RPMI8226 (cell line): ENCODE measurements around the gene ST3GAL4.
A peak's percentile ranks its signal among the peaks of the same experiment; 100 is the strongest.

Source experiments
- DNase-seq: peaks from one replicate; pipeline ENCODE4 v3.0.0-alpha.2; 2015

Gene ST3GAL4

DNA sequence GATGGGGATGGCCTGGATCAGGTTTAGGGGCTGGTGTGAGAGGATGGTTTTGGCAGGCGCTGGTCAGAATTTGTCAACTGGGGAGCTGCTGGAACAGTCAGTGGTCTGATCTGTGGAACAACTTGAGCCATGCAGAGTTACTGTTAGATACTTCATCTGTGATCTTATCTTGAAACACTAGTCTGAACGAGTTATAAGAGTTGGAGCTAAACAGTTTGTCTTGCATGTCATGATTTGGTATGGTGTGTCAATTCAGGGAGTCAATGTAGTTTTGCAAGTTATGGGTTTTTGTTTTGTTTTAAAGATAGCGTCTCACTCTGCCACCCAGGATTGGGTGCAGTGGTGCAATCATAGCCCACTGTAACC, 54.1 kb downstream of the ST3GAL4 start:
- DNase-seq = no peak

DNA sequence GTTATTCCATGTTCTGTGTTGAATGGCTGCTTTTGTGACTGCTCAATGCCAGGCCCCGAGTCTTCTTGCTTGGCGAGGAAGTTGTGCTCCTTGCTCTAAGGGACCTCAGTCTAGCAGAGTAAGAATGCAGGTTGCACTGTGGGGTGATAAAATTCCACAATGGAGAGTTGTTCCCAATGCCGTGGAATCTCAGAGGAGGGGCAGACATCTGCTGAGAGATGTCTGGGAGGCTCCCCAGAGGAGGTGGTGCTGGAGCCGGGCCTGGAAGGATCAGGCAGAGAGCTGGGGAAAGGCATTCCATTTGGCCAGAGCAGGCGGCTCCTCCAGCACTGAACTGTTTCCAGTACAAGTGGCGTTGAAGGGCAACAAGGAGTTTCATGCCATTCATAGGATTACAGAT, 55.2 kb downstream of the ST3GAL4 start:
- DNase-seq = no peak

DNA sequence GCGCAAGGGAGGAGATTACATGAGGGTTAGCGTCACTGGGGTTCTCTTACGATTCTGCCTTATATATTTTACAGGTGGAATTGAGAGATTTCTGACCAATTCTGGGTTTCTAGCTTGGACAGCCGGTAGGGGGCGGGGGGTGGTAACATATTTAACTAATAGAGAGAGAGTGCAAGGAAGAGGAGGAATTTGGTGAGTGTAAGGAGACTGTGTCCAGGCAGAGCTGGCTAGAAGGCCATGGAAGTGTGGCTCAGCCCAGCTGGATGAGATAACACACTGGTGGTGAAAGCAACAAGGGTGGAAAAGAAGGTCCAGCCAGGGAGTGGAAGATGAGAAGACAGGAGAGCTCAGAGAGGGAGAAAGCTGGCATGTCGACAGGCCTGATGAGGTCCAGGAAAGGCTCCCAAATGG, 56.5 kb downstream of the ST3GAL4 start:
- DNase-seq = peak; percentile 32

DNA sequence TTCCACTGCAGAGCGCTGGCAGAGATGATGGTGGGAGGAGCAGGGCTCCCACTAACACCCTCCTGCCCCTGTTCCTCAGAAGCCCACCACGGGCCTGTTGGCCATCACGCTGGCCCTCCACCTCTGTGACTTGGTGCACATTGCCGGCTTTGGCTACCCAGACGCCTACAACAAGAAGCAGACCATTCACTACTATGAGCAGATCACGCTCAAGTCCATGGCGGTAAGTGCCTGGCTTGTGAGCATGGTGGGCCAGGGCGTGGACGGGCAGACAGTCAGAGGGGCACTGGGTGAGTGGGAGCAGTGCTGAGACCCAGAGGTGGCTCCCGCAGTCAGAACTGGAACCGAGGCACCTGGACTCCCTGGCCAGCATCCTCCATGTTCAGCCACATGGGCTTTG, 57.9 kb downstream of the ST3GAL4 start:
- DNase-seq = no peak

DNA sequence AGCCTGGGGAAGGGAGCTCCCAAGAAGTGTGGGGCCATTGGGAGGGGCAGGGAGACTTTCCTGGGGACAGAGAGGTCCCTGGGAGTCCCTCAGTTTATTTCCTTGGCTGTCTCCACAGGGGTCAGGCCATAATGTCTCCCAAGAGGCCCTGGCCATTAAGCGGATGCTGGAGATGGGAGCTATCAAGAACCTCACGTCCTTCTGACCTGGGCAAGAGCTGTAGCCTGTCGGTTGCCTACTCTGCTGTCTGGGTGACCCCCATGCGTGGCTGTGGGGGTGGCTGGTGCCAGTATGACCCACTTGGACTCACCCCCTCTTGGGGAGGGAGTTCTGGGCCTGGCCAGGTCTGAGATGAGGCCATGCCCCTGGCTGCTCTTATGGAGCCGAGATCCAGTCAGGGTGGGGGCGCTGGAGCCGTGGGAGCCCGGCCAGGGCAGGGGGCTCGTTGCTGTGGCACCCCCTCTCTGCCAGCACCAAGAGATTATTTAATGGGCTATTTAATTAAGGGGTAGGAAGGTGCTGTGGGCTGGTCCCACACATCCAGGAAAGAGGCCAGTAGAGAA, 58.4 kb downstream of the ST3GAL4 start:
- DNase-seq = no peak

DNA sequence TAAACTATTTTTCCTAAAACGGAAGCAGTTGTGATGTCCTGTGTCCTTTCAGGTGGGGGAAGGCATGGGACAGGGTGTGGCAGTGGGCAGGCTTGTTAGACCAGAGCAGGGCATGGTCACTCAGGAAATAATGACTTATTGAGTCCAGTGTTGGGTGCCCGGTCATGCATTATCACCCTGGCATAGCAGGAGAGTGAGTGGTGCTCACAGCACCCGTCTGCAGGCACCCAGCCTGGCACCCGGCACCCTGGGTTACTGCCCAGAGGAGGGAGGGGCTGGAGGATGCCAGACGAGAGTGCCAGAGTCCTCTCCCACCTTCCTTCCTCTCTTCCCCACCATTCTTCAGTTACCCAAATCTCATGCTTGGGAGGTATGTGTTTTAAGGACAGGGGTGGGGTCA, 59.1 kb downstream of the ST3GAL4 start:
- DNase-seq = no peak

DNA sequence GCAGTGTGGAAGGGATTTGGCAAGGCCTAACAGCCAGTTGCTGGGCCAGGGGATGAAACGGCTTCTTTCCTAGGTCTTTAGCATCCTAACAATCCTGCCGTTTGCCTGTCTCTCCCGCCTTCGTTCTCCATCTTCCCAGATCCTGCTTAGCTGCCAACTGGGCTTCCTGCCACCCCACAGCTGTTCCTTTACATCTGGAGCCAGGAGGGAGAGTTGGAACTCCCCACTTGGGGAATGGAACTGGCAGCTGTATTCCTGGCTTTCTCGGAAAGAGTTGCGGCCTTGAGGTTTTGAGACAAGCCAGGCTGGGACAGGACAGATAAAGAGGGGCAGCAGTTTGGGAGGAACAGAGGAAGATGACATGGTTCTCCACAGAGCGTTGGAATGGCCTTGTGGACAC, 59.6 kb downstream of the ST3GAL4 start:
- no peak for DNase-seq

DNA sequence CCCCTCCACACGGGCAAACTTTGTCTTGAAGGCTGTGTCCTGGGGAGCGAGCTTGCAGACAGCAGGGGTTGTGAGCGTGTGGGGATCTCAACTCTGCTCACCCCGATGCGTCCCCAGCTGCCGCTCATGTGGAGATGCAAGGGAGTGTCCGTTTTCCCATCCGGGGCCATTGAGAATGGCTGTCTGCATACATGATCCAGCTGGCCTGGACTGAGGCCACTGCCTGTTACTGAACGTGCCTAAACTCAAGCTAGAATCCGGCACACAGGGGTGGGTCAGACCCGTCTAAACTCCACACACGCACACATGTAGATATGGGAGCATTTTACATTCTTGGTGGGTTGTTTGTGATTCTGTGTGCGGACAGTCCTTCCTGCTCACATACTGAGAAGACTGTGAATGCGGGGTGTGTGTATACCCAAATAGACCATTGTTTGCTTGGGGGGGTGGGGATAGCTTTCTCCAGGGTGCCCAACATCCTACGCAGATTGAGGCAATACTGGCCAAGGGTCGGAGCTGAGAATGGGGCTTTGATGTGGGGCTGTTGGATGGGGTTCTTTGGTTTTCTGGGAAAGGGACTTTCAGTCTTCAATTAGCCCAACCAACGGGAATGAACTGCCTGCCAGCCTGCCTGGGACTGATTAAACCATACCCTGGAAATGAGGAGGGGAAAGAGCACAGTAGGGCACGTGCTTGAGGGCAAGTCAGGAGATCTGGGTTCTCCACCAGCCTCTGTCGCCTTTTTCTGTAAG, 60.4 kb downstream of the ST3GAL4 start:
- no peak for DNase-seq

DNA sequence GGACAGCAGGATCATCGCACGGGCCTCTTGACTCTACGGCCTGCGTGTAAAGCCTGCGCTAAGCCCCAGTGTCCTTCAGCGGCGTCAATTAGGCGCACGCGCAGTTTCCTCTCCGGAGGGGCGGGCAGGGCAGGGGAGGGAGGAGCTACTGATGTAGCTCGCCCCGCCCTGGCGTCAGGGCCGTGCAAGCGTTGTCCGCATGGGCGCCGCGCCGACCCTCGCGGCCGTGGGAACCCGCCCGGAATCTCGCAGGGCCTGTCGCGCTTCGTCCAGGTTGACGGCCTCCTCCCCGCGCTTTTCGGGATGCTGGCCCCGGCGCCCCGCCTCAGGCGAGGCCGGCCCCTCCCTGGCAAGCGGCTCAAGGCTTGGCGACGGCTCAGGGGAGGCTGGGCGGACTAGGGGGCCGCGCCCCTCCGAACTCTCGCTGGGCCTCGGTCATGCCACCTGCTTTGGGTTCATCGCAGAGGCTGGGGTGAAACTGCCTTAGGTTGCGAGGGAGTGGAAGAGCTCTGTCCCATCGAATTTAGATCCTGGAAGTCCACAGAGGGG, 61.1 kb downstream of the ST3GAL4 start:
- DNase-seq = peak; percentile 65

DNA sequence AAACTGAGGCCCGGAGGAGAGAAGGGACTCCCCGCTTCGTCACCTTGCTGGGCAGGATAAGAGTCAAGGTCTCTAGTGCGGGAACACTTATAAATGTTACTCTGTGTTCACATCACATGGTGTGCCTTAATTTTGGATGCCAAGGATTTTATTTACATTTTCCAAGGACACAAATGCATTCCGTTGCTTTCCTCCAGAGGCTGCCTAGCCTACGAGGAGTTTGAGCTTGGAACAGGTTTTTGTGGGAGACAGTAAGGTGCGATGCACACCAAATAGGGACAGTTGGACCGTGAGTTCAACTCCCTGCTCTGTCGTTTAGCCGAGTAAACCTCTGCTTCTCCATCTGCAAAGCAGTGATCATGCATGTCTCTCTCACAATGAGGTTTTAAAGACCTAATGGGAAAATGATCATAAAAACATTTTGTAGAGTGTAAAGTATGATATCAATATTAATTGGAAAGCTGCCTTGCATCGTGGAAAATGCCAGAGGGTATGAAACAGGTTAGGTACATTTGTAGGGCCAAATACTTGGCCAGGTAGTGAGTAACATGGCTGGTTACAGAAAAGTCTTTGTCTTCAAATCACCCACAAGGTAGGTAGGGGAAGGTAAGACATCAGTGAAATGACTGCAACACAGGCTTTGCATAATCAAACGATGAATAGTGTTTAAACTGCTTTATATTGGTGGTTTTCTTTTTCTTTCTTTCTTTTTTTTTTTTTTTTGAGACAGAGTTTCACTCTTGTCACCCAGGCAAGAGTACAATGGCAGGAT, 61.8 kb downstream of the ST3GAL4 start:
- DNase-seq = no peak

DNA sequence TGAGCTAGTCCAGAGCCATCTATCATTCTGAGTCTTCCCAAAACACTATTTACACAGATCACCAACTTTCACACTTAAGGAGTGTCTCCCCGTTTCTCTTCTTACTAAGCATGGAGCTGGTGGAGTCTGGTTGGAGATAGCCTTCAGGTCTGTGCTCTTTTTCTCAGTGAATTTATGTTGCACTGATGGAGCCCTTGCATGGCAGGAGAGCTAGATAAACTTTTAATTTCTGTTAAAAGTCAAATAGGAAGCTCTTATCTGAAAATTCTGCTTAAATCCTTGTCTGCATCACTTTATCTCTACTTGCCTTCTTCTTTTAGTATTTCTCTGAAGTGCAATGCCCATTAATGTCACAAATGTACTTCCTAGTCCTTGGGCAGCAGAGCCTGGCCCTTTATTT, 63.4 kb downstream of the ST3GAL4 start:
- DNase-seq = no peak

DNA sequence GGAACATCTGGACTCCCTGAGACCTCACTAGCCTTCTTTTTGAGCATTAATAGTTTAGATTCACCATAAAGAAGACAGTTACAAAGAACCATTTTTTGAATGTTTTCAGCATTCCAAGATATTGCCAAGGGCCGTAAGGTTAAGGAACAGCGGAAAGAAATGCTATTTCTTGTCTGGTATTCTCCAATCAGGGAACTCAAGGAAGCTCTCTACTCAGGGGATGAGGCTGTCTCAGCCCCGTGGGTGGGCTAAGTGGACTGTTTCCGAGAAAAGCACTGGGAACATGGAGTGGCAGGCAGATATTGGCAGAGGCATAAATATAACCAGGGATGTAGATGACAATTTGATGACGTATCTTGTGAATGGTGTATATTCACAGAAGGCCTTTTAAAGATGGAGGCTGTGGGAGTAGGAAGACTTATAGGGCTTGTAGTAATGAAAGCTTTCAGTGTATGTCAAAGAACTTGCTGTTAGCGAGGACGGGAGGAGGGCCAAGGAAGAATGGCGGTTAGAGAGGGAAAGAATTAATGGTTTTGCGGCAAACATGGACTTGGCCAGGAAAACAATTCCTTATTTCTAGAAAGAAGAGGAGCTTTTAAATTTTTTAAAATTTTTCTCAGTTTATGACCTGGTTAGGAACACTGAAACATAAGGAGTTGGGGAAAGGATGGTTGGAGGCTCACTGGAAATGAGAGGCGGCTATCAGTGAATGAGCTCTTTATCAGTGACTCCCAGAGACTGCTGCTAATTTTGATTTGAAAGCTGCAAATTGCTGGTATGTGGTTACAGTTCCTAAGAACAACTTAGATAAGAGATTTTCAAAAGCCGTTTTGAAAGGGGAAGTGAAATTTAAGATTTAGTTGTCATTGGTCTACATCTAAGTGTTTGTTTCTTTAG, 64.6 kb downstream of the ST3GAL4 start:
- DNase-seq = peak; percentile 55

DNA sequence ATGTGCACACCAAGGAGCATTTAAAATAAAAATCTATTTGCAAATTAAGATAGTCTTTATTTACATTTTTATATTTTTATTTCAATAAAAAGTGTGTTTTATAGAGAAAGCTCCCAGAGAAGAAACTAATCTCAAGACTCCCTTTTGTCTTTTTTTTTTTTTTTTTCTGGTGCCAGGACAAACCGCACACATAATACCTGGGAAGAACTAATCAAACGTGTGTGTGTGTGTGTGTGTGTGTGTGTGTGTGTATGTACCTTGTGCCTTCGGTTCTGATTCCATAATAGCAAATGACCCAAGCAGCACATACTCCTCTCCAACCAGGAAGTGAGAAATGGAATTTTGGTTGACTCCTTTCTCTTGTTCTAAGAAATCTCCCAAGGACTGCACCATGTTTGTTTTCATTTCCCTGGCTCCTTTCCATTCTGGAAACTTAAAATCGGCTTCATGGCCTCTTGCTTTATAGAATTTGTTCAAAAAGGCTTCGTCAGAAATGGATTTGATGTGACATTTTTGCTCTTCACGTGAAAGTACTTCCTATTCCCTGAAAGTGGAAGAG, 65.3 kb downstream of the ST3GAL4 start:
- DNase-seq = no peak

DNA sequence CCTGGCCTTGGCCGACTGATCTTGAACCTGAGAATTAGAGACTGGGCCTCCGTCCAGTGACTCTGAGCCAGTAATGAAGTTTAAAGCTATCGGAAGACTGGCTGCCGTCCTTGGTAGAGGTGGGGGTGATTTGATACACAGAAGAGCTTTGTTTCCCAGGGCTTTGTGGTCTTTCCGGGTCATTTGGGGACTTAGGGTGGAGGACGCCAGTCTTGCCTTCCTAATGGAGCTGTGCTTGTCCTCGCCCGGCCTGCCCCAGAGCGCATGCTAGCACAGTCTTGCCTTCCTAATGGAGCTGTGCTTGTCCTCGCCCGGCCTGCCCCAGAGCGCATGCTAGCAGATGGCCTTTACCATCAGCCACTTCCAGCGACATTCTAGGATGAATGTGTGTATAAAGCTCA, 65.8 kb downstream of the ST3GAL4 start:
- DNase-seq = no peak

DNA sequence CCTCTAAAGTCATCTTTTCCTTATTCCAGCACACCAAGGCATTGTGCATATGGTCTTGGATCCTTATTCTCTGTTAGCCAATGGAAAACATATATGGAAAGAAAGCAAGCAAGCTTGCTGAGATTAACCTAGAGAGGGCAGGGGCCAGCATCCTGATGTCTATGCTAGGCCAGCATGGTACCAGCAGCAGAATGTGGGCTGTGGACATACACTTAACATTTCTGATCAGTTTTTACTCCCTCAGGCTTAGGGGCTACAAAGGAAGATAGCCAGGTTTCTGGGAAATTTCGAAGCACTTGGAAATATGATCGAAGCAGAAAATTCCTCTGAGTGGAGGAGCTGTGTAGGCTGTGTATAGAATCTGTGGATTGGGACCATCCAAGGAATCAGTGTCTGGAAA, 67.0 kb downstream of the ST3GAL4 start:
- no peak for DNase-seq

DNA sequence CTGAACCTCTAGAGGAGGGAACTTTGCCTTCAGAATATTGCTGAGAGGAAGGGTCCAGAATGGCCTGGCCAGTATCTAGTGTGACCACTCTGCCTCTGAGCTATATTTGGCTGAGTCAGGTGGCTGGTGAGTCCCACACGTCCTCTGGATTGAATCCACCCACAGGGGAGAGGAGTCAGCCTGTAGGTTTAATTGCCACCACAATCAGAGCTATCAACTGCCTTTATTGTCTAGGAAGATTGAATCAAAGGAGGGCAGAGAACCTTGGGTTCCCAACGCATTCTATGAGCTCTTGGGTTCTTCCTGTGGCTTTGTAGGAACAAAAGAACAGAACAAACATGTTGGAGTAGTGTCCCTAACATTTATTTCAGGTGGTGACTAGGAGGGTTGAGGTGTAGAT, 67.7 kb downstream of the ST3GAL4 start:
- no peak for DNase-seq

DNA sequence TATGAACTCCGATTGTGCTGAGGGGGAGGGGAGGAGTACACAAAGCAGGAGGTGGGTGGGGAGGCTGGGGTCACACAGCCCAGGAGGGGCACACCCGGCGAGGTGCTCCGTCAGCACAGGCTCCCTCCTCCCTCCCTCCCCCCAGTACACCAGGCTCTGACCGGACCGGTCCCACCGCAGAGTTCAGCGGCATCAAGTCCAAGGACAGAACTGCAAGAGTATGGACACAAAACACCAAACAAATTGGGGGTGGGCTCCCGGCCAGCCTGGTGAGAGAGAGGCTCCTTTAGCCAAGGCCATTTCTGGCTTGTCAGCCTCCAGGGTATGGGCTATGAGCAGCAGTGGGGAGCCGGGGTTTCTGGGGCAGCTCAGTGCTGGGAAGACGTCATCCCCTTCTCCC, 68.3 kb downstream of the ST3GAL4 start:
- no peak for DNase-seq

DNA sequence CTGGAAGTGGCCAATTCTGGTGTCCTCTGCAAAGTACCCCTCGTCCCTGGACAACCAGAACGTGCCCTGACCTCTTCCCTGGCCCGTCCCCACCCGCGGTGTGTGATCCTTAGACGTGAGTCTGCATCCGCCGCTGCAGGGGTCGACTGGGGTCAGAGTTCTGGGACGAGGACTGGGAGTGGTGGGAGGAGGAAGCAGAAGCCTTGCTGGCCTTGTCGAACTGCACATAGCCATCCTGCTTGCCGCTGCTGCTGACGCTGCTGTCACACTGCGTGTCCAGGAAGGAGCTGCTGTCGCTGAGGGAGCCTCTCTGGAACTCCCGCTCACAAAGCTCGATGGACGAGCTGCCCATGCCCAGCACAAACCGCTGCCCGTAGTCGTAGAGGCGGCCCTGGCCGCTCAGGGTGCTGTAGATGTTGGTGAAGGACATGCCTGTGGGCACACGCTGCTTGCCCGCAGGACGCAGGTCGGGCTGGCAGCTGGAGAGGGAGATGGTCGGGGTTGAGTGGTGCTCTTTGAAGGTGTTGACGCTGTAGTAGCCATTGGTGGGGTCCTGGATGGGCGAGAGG, 69.1 kb downstream of the ST3GAL4 start:
- DNase-seq = no peak

DNA sequence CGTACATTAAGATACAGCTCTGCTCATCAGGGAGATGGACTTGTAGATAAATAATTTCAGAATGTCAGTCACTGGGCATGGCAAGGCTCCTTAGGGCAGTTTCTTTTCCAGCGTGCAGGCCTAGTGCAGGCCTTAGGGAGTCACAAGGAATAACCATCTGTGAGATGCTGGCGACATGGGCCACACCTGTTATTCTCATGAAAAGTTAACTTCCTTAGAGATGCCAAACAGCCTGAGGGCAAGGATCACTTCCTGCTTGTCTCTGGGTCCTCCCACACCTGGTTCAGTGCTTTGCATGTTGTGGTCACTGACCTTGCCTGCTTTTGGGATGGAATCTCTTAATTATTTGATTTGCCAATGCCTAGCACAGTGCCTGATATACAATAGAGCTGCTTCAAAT, 70.6 kb downstream of the ST3GAL4 start:
- DNase-seq = no peak

DNA sequence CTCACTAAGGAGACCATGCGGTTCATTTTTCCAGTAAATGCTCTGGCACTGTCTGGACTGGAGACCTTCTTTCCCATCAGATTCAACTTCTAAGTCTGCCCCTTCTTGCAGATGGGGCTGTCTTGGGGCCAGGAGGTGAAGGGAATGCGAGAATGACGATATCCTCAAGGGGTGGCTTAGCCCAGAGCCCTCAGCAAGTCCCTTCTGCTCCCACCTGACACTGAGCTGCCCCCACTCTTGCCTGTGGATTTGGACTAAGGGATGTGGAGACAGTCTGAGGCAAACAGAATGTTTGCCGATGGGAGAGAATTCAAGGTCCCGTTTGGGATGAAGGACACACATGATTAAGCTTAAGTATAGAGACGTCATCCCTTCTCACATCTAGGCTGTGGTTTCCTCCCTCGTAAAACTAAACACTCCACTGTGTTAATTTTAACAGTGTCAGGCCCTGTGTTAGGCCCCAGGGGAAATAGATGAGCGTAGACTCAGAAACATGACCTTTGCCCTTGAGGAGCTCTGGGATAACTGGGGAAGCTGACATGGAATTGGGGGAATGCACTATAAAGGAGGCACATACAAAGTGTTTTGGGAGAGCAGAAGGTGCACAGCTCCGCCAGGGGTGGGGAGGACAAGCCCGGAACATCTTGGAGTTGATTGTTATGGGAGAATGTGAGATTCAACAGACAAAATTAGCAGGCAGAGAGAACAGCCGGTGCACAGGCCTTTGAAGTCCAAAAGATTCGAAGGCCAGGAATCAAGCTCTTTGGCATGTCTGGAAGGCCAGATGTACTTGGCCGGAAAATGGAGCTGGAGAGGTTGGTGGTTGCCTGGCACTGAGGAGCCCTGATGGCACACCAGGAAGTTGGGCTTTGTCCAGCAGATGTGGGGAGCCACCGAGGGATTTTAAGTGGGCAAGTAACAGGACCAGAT, 71.6 kb downstream of the ST3GAL4 start:
- no peak for DNase-seq
